NCI-H345 (cell line): ENCODE measurements around the gene ZNF175.
"Not testable (repeated sequence)": the region's sequence is repeated elsewhere in the genome, so short reads cannot be mapped to it uniquely, and the experiment has no call there.

Experiments
- DNase-seq: peaks from one replicate; lab custom pipeline; 2025; lab: John Stamatoyannopoulos, UW

ZNF175 gene

GRCh38 chr19:51592521-51592920, 21.4 kb downstream of the ZNF175 start:
- no peak for DNase-seq

DNA sequence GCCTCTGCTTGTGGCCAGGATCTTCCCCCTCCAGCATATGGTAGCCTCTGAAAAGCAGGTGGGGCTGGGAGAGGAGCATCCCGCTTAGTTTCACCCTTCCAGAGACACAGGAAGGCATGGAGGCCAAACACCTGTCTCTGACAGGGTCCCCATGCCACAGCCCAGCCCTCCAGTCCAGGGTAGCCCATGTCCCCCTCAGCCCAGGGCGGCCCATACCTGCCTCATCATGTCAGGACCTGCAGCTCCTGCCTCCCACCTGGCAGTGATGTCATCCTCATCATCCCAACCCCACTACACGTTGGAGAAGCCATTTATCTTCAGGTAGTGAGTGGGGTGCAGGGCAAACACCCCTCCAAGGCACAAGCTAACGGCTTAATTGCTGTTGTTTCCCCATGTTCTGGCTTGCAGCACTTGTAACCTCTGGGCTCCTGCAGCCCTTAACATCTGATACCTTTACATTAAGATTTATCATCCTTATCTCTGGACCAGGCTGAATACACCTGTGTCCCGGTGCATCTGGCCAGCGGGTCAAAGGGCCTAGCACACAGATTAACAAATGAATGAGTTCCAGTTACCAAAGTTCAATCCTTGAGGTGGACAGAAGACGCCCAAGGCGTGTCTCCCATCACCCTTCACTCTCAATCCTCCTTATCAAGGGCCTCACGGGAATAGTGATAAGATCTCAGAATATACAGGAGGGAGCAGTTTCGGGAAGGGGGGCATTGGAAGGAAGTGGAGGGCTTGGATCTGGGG, 22.2 kb downstream of the ZNF175 start:
- DNase-seq, result no peak

- no peak for DNase-seq
These were observed 23.1 kb downstream of the ZNF175 start for GRCh38 chr19:51593969-51594773.

GRCh38 chr19:51594774-51595109, 23.7 kb downstream of the ZNF175 start:
- no peak for DNase-seq

GRCh38 chr19:51595190-51596175, 24.4 kb downstream of the ZNF175 start:
- DNase-seq, result no peak

- DNase-seq, result no peak
These were observed 27.3 kb downstream of the ZNF175 start for GRCh38 chr19:51598159-51598915.

GRCh38 chr19:51599084-51599483, 28.0 kb downstream of the ZNF175 start:
- no peak for DNase-seq

GRCh38 chr19:51600940-51601580, 30.0 kb downstream of the ZNF175 start:
- DNase-seq, result no peak

DNA sequence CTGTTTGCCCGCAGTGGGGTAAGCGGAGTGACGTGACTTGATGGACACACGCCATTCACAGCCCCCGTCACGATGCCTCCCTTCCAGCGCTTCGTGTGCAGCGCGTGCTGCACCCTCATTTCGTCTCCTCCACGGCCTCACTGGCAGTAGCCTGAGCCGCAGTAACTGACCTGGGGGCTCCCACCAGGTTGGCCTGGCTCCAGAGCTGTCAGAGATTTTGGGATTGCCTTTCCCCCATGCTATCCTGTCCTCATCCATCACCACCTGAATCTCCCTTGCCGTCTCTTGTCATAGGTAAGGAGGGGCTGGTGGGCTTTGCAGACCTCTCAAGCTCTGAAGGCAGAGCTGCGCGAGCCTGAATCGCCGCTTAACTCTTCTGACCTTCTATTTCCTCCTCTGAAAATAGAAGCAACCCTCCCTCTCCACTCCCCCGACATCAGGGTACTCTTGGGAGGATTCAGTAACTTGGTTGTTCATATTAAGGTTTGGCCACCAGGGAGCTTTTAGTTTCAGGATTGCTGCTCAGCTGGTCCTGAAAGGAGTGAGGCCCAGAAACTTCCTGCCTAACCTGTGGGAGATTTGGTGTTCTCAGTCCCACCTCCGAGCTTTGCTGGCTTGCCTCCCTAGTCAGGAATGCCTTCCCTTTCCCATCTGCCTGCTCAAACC, 31.2 kb downstream of the ZNF175 start:
- no peak for DNase-seq

- DNase-seq, result no peak
These were observed 36.0 kb downstream of the ZNF175 start for GRCh38 chr19:51607077-51607476.

DNA sequence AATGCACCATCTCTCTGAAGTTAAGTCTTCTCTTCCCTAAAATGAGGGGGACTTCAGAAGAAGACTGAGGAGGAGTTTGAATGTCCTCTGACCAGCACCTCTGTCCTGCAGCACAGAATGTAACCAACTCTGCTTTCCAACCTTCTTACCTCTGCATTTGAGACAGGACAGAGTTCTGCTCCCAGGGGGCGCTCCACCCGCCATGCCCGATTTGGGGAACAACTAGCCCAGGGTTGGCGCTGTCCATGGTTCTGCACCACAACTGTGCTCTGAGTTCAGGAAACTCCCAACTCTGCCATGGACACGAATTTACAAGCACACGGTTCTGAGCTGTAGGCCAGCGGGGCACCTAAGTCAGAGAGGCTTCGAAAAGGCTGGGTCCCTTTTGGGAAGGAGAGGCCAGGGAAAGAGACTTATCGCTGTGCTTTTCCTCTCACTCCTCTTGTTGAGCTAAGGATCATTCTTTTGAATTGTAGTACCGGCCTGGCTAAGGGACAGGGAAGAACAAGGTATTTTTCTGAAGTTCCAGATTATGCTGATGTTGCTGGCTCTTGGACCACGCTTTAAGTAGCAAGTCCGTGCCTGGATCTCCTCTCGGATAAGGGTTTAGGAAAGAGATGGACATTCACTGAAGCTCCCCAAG, 37.0 kb downstream of the ZNF175 start:
- DNase-seq, result no peak

DNA sequence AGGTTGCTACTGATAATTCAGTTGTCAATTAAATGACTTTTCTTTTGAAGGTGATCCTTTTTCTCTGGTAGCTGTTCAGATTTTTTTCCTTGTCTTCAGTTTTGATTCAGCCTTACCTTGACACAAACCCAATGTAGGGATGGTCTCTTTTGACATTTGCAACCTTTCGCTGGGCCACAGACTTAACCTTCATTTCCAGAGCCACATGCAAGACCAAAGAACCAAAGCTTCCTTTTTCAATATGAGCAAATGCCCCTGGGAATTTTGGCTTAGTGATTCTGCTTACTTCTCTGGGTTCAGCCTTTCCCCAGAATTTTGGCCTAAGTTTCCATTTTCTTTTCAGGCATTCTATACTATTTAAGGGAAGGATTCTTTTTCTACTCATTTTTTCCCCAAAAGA, 39.5 kb downstream of the ZNF175 start:
- DNase-seq, result no peak

- no peak for DNase-seq
These were observed 43.7 kb downstream of the ZNF175 start for GRCh38 chr19:51614789-51615188.

DNA sequence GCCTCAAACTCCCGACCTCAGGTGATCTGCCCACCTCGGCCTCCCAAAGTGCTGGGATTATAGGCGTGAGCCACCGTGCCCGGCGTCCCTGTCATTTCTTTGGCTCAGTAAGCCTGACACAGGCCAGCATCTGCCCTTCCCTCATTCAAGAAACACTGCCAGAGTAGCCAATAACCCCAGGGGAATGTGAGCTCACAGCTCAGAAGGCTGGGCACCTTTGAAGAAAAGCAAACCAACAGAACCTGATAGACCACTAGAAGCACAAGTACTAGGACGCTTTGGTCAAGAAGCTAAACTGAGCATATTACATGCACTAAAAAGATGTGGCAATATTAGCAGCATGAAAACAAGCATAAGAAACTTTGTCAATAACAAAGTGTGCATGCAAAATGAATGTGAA, 44.9 kb downstream of the ZNF175 start:
- no peak for DNase-seq

GRCh38 chr19:51621178-51621577, 50.1 kb downstream of the ZNF175 start:
- no peak for DNase-seq

GRCh38 chr19:51626675-51627074, 55.6 kb downstream of the ZNF175 start:
- no peak for DNase-seq

- DNase-seq, result no peak
These were observed 56.5 kb downstream of the ZNF175 start for GRCh38 chr19:51627491-51628138.

- DNase-seq, result no peak
These were observed 57.3 kb downstream of the ZNF175 start for GRCh38 chr19:51628153-51628939.

- not testable (repeated sequence) for DNase-seq
These were observed 59.2 kb downstream of the ZNF175 start, which contains the start of gene SIGLEC5 for GRCh38 chr19:51630315-51630714. SIGLEC5 (minus strand) TSS chr19:51630401; CDS start chr19:51630335, 66 bp downstream.
